Activated naive CD8-positive, alpha-beta T cell treated with anti-CD3 and anti-CD28 coated beads, Interleukin-2, amount 50 U/mL, for 24 hours (primary cell): ENCODE results near the gene MEIS2.

Source experiments
- ATAC-seq: fragments of 150-1000 bp; cut with Tn5 transposase; one replicate; pipeline ENCODE4 v1.10.0; 2021
- DNase-seq: peaks from one replicate; pipeline ENCODE4 v3.0.0; 2021
- H3K27ac Mint-ChIP-seq: one replicate; pipeline ENCODE4 v1.8.0; 2021; ENCODE audit warnings: mild to moderate bottlenecking, mixed read lengths
- H3K27me3 Mint-ChIP-seq: one replicate; pipeline ENCODE4 v1.8.0; 2021; ENCODE audit warnings: mixed read lengths
- H3K36me3 Mint-ChIP-seq: one replicate; pipeline ENCODE4 v1.8.0; 2021; ENCODE audit warnings: low read depth, mixed read lengths
- H3K4me1 Mint-ChIP-seq: one replicate; pipeline ENCODE4 v1.8.0; 2021; ENCODE audit warnings: mixed read lengths
- H3K4me3 Mint-ChIP-seq: one replicate; pipeline ENCODE4 v1.8.0; 2021; ENCODE audit warnings: mild to moderate bottlenecking, moderate library complexity, mixed read lengths
- H3K9me3 Mint-ChIP-seq: one replicate; pipeline ENCODE4 v1.8.0; 2021; ENCODE audit warnings: mixed read lengths

The MEIS2 gene

DNA sequence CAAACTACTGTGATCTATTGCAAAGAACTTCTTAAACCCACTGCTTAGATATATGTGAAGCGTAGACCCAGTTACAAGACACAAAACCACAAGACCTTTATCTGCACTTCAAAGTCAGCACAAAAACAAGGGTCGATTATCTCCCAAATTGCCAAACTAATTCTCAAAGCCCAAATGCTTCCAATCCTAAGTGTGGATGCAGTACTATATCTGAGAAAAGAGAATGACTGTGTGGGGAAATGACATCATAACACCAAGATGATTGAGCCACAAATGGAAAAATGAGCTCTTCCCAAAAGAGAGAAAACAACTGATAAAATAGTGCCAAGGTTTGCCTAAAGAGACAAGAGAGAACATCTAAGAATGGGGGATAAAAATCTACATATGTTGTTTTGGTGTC, 86.2 kb downstream of the MEIS2 start:
- no peak overlapping the region for H3K27ac Mint-ChIP-seq
- no peaks in the 10 kb centered on the region for H3K36me3 Mint-ChIP-seq
- no peaks in the 10 kb centered on the region for H3K4me1 Mint-ChIP-seq
- DNase-seq (no peak), ATAC-seq (no peak)
- H3K9me3 Mint-ChIP-seq = peaks cover 4% of the 10 kb centered on the region
- peaks cover 2% of the 10 kb centered on the region for H3K27me3 Mint-ChIP-seq
- H3K4me3 Mint-ChIP-seq = no peak overlapping the region

DNA sequence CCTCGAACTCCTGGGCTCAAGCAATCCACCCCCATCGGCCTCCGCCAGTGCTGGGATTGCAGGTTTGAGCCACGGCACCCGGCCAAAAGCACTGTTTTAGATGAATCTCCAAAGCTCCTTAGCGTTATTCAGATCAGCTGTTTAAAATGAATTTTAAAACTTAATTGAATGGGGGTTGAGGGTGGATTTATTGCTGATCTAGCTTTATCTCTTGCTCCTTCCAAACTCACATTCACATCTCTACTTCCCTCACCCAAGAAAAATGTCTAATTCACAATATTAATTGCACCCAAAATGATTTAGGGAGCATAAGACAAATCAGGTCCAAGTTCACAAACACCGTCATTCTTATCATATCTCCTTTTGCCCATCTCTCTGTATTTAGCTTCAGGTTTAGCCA, 89.8 kb downstream of the MEIS2 start:
- DNase-seq (no peak), ATAC-seq (no peak)
- no peak overlapping the region for H3K27ac Mint-ChIP-seq
- no peak overlapping the region for H3K4me3 Mint-ChIP-seq
- no peaks in the 10 kb centered on the region for H3K9me3 Mint-ChIP-seq
- H3K27me3 Mint-ChIP-seq = no peaks in the 10 kb centered on the region
- H3K4me1 Mint-ChIP-seq = no peaks in the 10 kb centered on the region
- no peaks in the 10 kb centered on the region for H3K36me3 Mint-ChIP-seq

DNA sequence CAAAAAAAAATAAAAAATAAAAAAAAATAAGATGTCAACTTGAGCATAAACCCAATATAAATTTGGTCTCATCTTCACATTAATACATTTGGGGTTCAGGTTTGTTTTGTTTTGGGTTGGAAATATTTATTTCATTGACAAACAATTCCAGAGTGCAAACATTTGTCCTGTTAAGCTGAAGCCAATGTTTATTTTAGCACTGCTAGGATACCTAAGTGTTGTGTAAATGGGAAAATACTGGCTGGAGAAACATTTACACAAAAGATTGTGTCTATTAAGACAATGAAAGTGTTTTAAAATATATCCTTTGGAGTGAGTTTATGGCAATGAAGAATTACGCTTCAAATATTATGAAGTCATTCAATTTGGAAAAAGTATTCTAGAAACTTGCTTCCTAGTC, 91.1 kb downstream of the MEIS2 start:
- no peak for DNase-seq
- no peak for ATAC-seq
- Mint-ChIP-seq H3K9me3 (no peaks in the 10 kb centered on the region), H3K4me3 (no peak overlapping the region), H3K27me3 (no peaks in the 10 kb centered on the region), H3K4me1 (no peaks in the 10 kb centered on the region), H3K27ac (no peak overlapping the region), H3K36me3 (no peaks in the 10 kb centered on the region)

DNA sequence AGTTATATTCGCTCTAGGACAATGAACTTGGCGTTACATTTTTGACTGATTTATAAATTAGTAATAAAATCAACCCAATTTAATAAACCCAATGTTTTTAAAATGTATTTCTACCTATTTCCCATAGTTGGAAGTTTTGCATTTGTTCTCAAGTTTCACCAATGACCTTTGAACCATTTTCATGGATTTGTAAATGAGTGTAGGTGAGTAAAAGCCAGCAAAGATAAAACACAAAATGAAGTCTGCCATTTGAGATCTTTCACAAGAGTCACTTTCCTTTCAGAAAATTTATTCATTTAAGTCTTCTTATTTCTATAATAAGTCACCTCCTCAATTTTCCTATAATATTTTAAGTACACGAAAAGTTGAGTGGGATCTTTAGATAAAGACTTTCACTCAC, 92.1 kb downstream of the MEIS2 start:
- DNase-seq (no peak), ATAC-seq (no peak)
- H3K4me3 Mint-ChIP-seq = no peak overlapping the region
- no peak overlapping the region for H3K27ac Mint-ChIP-seq
- no peaks in the 10 kb centered on the region for H3K36me3 Mint-ChIP-seq
- no peaks in the 10 kb centered on the region for H3K9me3 Mint-ChIP-seq
- no peaks in the 10 kb centered on the region for H3K4me1 Mint-ChIP-seq
- no peaks in the 10 kb centered on the region for H3K27me3 Mint-ChIP-seq

DNA sequence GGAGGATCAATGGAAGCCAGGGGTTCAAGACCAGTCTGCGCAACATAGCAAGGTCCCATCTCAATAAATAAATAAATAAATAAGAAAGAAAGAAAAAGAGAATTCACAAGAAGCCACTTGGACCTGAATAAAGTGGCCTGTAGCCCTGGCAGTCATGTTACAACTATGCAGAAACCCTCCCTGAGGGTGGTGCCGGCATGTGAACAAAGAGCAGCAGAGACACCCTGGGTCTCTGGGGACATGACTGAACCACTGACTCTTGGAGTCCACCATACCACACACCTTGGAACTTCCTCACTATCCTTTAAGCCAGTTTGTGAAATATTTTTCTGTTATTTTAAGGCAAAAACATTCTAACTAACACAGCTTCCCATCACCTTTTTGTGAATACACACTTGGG, 93.0 kb downstream of the MEIS2 start:
- no peaks in the 10 kb centered on the region for H3K27me3 Mint-ChIP-seq
- H3K4me1 Mint-ChIP-seq = no peaks in the 10 kb centered on the region
- no peak for DNase-seq
- H3K9me3 Mint-ChIP-seq = no peaks in the 10 kb centered on the region
- H3K27ac Mint-ChIP-seq = no peak overlapping the region
- H3K36me3 Mint-ChIP-seq = no peaks in the 10 kb centered on the region
- no peak overlapping the region for H3K4me3 Mint-ChIP-seq
- ATAC-seq = no peak

DNA sequence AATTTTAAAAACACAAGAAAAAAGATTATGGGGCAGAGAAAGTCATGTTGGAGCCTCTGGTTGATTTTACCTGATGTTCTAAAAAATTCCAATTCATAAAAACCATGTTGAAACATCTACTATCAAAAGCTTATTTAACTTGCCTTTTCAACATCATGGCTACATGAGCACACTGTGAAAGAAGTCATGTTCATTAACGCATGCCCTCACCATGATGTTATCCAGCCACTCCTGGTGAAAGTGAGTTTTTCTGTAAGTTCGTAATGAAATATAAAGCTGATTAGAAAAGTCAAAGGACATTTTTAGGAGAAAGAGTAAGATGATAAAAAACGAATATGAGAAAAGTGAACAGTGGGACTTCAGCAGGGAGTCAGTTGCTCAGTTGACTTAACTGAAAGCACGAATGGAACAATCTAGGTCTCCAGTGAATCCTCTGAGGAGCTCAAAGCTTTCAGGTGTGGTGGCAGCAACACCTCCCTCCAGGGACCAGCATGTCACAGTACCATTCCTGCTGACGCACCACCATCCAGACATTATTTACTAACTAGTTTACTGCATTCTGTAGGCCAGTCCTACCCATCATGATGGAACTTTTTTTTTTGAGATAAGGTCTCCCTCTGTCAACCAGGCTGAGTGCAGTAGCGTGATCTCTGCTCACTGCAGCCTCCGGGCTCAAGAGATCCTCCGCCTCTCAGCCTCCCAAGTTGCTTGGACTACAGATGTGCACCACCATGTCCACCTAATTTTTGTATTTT, 95.2 kb downstream of the MEIS2 start:
- H3K27me3 Mint-ChIP-seq = no peaks in the 10 kb centered on the region

DNA sequence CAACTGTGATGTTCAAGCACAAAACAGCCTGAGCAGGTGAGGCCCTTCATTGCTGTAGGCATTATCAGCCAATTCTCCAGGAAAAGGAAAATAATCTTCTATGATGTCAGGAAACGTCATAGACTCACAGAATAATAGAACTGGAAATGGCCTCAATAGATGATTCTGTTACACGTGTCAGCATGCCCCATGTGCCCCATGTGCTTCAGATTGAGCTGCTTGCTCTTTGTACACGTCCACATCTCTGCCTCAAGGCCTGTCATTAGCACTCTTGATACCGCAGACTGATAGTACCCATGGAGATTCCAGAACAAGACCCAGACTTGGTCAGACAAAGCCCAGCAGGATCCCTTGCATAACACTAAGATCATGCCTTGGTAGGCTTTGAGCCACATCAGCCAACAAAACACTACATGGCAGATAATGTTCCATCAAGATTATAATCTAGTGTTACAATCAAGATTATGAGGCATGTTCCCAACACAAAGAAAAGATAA, 95.9 kb downstream of the MEIS2 start:
- Mint-ChIP-seq H3K27me3 (no peaks in the 10 kb centered on the region), H3K4me3 (no peak overlapping the region), H3K4me1 (no peaks in the 10 kb centered on the region), H3K27ac (no peak overlapping the region), H3K9me3 (no peaks in the 10 kb centered on the region), H3K36me3 (no peaks in the 10 kb centered on the region)
- no peak for DNase-seq
- no peak for ATAC-seq

More for the DNA sequence above, 95.2 kb downstream of the MEIS2 start:
- no peak for DNase-seq
- ATAC-seq = no peak
- no peaks in the 10 kb centered on the region for H3K4me1 Mint-ChIP-seq
- no peak overlapping the region for H3K4me3 Mint-ChIP-seq
- no peaks in the 10 kb centered on the region for H3K9me3 Mint-ChIP-seq
- H3K27ac Mint-ChIP-seq = no peak overlapping the region
- H3K36me3 Mint-ChIP-seq = no peaks in the 10 kb centered on the region

DNA sequence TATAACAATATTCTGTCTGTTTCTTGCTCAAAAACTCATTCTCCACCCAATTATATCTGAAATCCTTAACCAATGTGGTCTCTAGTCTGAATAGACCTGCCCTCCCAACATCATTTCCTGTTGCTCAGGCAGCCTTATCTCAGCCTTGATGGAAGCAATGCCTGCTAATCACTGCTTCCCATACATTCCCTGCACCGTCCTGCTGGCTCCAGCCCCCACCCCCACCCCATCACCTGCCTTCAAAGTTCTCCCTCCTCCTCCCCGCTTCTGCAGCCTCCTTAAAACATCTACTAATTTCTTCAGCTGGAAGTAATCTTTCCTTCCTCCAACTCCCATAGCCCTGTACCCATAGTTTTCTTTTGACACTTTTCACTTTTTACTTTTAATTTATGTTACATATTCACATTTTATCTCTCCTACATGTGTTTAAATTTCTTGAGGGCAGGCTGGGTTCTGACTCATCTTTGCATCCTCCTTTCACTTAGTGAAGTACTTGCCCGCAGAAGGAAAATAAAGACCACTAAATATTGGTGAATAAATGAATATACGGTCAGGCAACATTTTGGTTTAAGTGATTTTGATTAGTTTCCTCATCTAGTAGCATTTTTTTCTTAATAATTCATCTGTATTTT, 98.2 kb downstream of the MEIS2 start:
- Mint-ChIP-seq H3K27ac (no peak overlapping the region), H3K9me3 (no peaks in the 10 kb centered on the region), H3K27me3 (no peaks in the 10 kb centered on the region), H3K4me1 (no peaks in the 10 kb centered on the region), H3K36me3 (no peaks in the 10 kb centered on the region), H3K4me3 (no peak overlapping the region)
- DNase-seq = no peak
- no peak for ATAC-seq

- Mint-ChIP-seq H3K9me3 (no peaks in the 10 kb centered on the region), H3K4me3 (no peak overlapping the region), H3K4me1 (no peaks in the 10 kb centered on the region), H3K27ac (no peak overlapping the region), H3K27me3 (no peaks in the 10 kb centered on the region), H3K36me3 (no peaks in the 10 kb centered on the region)
- DNase-seq (no peak), ATAC-seq (no peak)
These were observed 98.9 kb downstream of the MEIS2 start for GRCh38 chr15:37001417-37001816.

GRCh38 chr15:36999778-37000177, 100.6 kb downstream of the MEIS2 start:
- Mint-ChIP-seq H3K27ac (no peak overlapping the region), H3K9me3 (no peaks in the 10 kb centered on the region), H3K27me3 (no peaks in the 10 kb centered on the region), H3K4me3 (no peak overlapping the region), H3K36me3 (no peaks in the 10 kb centered on the region), H3K4me1 (no peaks in the 10 kb centered on the region)
- no peak for DNase-seq
- ATAC-seq = no peak

DNA sequence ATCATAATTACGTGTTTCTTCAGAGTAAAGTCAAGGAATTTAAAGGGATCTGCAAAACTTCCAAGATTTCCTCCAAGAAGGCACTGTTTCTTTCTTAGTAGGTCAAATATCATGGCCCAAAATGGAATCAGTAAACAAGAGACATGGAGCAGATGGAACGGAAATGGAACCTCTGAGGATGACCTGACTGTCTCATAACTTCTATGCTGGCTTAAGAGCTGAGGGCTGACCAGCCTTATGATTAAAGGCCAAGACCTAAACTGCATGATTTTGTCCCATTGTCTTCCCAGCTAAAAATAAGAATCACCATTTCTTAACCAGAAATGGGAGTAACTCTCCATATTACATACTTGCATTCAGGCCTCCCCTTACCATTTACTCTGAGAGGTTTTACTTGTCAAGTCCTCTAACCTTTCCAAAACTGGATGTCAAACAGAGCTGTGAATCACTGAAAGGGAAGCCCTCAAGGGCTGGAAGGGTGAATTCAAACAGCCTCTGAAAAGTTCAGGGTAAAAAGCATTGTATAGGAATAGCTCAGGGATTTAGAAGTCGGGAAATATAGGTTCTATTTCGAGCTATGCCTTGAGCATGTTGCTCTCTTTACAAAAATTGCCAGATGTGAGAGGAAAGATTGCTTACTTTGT, 103.7 kb downstream of the MEIS2 start:
- no peaks in the 10 kb centered on the region for H3K36me3 Mint-ChIP-seq
- no peaks in the 10 kb centered on the region for H3K9me3 Mint-ChIP-seq
- DNase-seq (no peak), ATAC-seq (no peak)
- H3K4me3 Mint-ChIP-seq = no peak overlapping the region
- no peak overlapping the region for H3K27ac Mint-ChIP-seq
- H3K4me1 Mint-ChIP-seq = no peaks in the 10 kb centered on the region
- H3K27me3 Mint-ChIP-seq = no peaks in the 10 kb centered on the region

GRCh38 chr15:36996121-36996520, 104.2 kb downstream of the MEIS2 start:
- no peaks in the 10 kb centered on the region for H3K36me3 Mint-ChIP-seq
- no peaks in the 10 kb centered on the region for H3K9me3 Mint-ChIP-seq
- no peak overlapping the region for H3K27ac Mint-ChIP-seq
- no peaks in the 10 kb centered on the region for H3K27me3 Mint-ChIP-seq
- H3K4me1 Mint-ChIP-seq = no peaks in the 10 kb centered on the region
- DNase-seq (no peak), ATAC-seq (no peak)
- no peak overlapping the region for H3K4me3 Mint-ChIP-seq

- DNase-seq = no peak
- H3K4me1 Mint-ChIP-seq = no peaks in the 10 kb centered on the region
- H3K36me3 Mint-ChIP-seq = no peaks in the 10 kb centered on the region
- H3K9me3 Mint-ChIP-seq = no peaks in the 10 kb centered on the region
- ATAC-seq = no peak
- no peak overlapping the region for H3K4me3 Mint-ChIP-seq
- H3K27me3 Mint-ChIP-seq = no peaks in the 10 kb centered on the region
- H3K27ac Mint-ChIP-seq = no peak overlapping the region
These were observed 105.6 kb downstream of the MEIS2 start for GRCh38 chr15:36994790-36995189.

GRCh38 chr15:36992454-36992853, 107.9 kb downstream of the MEIS2 start:
- H3K27ac Mint-ChIP-seq = no peak overlapping the region
- H3K4me3 Mint-ChIP-seq = no peak overlapping the region
- H3K36me3 Mint-ChIP-seq = no peaks in the 10 kb centered on the region
- H3K27me3 Mint-ChIP-seq = no peaks in the 10 kb centered on the region
- H3K4me1 Mint-ChIP-seq = no peaks in the 10 kb centered on the region
- DNase-seq (no peak), ATAC-seq (no peak)
- H3K9me3 Mint-ChIP-seq = no peaks in the 10 kb centered on the region

DNA sequence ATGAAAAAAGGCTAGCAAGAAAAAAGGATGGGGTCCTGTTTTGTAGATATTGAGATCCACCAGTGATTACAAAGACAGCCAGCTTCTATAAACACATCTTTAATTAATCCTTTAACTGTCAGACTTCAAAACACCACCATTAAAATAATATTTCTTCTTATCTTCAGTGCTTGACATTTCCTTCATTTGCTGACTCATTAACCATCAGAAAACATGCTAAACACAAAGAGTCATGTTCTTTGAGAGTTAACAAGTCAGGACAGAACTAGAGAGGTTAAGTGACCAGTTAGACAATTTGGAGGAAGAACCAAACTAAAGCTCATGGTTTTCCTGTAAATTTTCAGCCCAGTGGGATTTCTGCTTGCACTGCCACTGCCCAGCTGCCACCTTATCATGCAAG, 111.4 kb downstream of the MEIS2 start:
- Mint-ChIP-seq H3K36me3 (no peaks in the 10 kb centered on the region), H3K9me3 (peaks cover 14% of the 10 kb centered on the region), H3K4me1 (no peaks in the 10 kb centered on the region), H3K4me3 (no peak overlapping the region), H3K27ac (no peak overlapping the region), H3K27me3 (no peaks in the 10 kb centered on the region)
- DNase-seq = no peak
- ATAC-seq = no peak
